ENCODE results near the gene SYVN1.

The SYVN1 gene

DNA sequence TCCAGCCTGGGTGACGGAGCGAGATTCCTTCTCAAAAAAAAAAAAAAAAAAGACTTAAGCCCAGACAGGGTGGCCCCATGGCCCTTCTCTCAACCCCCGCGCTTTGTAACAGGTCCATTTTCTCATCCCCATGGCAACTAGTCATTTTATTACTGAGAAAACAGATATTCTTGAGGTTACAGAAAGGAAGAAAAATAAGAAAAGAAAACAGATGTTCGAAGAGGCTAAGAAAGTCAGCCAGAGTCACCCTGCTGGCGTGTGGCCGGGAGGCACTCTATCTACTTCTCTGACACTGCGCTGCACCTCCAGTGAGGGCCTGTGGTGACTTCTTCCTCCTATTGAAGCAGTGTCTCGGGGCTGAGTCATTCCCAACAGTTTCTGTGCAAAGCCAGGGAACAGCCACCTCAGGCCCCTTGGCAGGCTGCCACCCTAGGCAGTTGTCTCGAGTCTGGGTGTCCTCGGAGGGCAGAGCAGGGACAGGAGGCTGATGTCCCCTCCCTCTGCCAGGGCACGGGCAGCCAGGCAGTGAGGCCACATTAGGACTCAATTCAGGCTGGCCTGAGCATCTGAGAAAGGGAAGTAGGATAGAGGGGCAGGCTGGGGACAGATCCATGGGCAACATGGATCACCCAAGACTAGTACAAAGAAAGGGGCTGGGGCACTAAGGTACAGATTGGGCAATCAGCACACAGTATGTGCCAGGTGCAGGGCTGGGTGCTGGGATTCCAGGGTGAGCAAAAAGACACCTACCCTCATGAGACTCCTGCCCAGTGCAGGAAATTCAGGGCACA, 16.4 kb upstream of the SYVN1 start (continued):
- TF ChIP-seq HOXA7 (CRISPR knock-in tag; IDR thresholded peaks at IDR 0.05; ENCODE audit: borderline replicate concordance) (no peak), ZNF302 (tag by site-specific recombination; IDR thresholded peaks at IDR 0.05; ENCODE audit: low read depth) (no peak), ZNF610 (tag by site-specific recombination; IDR thresholded peaks at IDR 0.05; ENCODE audit: borderline replicate concordance) (no peak), ZNF548 (tag by site-specific recombination; IDR thresholded peaks at IDR 0.05) (no peak), SCRT1 (tag by site-specific recombination; IDR thresholded peaks at IDR 0.05; ENCODE audit: borderline replicate concordance) (no peak), ZNF426 (tag by site-specific recombination; IDR thresholded peaks at IDR 0.05) (no peak), HOXD13 (CRISPR knock-in tag; IDR thresholded peaks at IDR 0.05; ENCODE audit: borderline replicate concordance) (no peak), ZNF23 (tag by site-specific recombination; IDR thresholded peaks at IDR 0.05; ENCODE audit: borderline replicate concordance) (no peak), SP7 (tag by site-specific recombination; IDR thresholded peaks at IDR 0.05) (peak; percentile 50; the same call in 1 of the 2 replicates), ZEB2 (tag by site-specific recombination; IDR thresholded peaks at IDR 0.05) (peak; percentile 38; the same call in 1 of the 2 replicates), SETDB1 (IDR thresholded peaks at IDR 0.05; ENCODE audit: insufficient read length, low read length) (no peak), ZNF274 (IDR thresholded peaks at IDR 0.05; ENCODE audit: low read length) (no peak), ZNF274 (tag by site-specific recombination; IDR thresholded peaks at IDR 0.05; ENCODE audit: borderline replicate concordance) (no peak), ZNF10 (tag by site-specific recombination; IDR thresholded peaks at IDR 0.05) (0 out of 2 replicates have a peak, but pooled peaks have one; percentile 19), WT1 (tag by site-specific recombination; IDR thresholded peaks at IDR 0.05) (no peak), ZIC2 (tag by site-specific recombination; IDR thresholded peaks at IDR 0.05) (peak; percentile 33; the same call in 1 of the 2 replicates), ZNF354C (tag by site-specific recombination; IDR thresholded peaks at IDR 0.05; ENCODE audit: borderline replicate concordance, low read depth) (no peak), ZNF670 (tag by site-specific recombination; IDR thresholded peaks at IDR 0.05; ENCODE audit: low read depth) (no peak), GLI2 (tag by site-specific recombination; IDR thresholded peaks at IDR 0.05; ENCODE audit: borderline replicate concordance, low read depth) (no peak), ZNF514 (tag by site-specific recombination; IDR thresholded peaks at IDR 0.05) (no peak), YY2 (tag by site-specific recombination; IDR thresholded peaks at IDR 0.05) (no peak)
- TF ChIP-seq, protein P1, sequence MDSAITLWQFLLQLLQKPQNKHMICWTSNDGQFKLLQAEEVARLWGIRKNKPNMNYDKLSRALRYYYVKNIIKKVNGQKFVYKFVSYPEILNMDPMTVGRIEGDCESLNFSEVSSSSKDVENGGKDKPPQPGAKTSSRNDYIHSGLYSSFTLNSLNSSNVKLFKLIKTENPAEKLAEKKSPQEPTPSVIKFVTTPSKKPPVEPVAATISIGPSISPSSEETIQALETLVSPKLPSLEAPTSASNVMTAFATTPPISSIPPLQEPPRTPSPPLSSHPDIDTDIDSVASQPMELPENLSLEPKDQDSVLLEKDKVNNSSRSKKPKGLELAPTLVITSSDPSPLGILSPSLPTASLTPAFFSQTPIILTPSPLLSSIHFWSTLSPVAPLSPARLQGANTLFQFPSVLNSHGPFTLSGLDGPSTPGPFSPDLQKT (IDR thresholded peaks at IDR 0.05; ENCODE audit: borderline replicate concordance, low read depth, low read length): no peak
- TF ChIP-seq, protein P2, sequence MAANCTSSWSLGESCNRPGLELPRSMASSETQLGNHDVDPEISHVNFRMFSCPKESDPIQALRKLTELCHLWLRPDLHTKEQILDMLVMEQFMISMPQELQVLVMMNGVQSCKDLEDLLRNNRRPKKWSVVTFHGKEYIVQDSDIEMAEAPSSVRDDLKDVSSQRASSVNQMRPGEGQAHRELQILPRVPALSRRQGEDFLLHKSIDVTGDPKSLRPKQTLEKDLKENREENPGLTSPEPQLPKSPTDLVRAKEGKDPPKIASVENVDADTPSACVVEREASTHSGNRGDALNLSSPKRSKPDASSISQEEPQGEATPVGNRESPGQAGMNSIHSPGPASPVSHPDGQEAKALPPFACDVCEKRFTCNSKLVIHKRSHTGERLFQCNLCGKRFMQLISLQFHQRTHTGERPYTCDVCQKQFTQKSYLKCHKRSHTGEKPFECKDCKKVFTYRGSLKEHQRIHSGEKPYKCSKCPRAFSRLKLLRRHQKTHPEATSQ (tag by site-specific recombination; IDR thresholded peaks at IDR 0.05): no peak
- TF ChIP-seq, protein P3, sequence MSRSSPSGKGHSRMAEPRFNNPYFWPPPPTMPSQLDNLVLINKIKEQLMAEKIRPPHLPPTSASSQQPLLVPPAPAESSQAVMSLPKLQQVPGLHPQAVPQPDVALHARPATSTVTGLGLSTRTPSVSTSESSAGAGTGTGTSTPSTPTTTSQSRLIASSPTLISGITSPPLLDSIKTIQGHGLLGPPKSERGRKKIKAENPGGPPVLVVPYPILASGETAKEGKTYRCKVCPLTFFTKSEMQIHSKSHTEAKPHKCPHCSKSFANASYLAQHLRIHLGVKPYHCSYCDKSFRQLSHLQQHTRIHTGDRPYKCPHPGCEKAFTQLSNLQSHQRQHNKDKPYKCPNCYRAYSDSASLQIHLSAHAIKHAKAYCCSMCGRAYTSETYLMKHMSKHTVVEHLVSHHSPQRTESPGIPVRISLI (tag by site-specific recombination; IDR thresholded peaks at IDR 0.05): no peak
- TF ChIP-seq, protein P4, sequence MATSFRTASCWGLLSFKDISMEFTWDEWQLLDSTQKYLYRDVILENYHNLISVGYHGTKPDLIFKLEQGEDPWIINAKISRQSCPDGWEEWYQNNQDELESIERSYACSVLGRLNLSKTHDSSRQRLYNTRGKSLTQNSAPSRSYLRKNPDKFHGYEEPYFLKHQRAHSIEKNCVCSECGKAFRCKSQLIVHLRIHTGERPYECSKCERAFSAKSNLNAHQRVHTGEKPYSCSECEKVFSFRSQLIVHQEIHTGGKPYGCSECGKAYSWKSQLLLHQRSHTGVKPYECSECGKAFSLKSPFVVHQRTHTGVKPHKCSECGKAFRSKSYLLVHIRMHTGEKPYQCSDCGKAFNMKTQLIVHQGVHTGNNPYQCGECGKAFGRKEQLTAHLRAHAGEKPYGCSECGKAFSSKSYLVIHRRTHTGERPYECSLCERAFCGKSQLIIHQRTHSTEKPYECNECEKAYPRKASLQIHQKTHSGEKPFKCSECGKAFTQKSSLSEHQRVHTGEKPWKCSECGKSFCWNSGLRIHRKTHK (tag by site-specific recombination; IDR thresholded peaks at IDR 0.05): no peak
- TF ChIP-seq, protein P5, sequence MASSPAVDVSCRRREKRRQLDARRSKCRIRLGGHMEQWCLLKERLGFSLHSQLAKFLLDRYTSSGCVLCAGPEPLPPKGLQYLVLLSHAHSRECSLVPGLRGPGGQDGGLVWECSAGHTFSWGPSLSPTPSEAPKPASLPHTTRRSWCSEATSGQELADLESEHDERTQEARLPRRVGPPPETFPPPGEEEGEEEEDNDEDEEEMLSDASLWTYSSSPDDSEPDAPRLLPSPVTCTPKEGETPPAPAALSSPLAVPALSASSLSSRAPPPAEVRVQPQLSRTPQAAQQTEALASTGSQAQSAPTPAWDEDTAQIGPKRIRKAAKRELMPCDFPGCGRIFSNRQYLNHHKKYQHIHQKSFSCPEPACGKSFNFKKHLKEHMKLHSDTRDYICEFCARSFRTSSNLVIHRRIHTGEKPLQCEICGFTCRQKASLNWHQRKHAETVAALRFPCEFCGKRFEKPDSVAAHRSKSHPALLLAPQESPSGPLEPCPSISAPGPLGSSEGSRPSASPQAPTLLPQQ (tag by site-specific recombination; IDR thresholded peaks at IDR 0.05): 0 out of 2 replicates have a peak, but pooled peaks have one; percentile 24
- TF ChIP-seq, protein P6, sequence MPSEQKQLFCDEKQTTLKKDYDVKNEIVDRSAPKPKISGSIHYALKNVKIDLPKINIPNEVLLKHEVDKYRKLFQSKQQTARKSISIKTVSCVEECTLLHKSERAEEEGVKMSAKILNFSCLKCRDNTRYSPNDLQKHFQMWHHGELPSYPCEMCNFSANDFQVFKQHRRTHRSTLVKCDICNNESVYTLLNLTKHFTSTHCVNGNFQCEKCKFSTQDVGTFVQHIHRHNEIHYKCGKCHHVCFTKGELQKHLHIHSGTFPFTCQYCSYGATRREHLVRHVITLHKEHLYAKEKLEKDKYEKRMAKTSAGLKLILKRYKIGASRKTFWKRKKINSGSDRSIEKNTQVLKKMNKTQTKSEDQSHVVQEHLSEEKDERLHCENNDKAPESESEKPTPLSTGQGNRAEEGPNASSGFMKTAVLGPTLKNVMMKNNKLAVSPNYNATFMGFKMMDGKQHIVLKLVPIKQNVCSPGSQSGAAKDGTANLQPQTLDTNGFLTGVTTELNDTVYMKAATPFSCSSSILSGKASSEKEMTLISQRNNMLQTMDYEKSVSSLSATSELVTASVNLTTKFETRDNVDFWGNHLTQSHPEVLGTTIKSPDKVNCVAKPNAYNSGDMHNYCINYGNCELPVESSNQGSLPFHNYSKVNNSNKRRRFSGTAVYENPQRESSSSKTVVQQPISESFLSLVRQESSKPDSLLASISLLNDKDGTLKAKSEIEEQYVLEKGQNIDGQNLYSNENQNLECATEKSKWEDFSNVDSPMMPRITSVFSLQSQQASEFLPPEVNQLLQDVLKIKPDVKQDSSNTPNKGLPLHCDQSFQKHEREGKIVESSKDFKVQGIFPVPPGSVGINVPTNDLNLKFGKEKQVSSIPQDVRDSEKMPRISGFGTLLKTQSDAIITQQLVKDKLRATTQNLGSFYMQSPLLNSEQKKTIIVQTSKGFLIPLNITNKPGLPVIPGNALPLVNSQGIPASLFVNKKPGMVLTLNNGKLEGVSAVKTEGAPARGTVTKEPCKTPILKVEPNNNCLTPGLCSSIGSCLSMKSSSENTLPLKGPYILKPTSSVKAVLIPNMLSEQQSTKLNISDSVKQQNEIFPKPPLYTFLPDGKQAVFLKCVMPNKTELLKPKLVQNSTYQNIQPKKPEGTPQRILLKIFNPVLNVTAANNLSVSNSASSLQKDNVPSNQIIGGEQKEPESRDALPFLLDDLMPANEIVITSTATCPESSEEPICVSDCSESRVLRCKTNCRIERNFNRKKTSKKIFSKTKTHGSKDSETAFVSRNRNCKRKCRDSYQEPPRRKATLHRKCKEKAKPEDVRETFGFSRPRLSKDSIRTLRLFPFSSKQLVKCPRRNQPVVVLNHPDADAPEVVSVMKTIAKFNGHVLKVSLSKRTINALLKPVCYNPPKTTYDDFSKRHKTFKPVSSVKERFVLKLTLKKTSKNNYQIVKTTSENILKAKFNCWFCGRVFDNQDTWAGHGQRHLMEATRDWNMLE (tag by site-specific recombination; conservative IDR thresholded peaks at IDR 0.05; ENCODE audit: low read depth): no peak

Data from HEK293 (cell line).